RWPE1 (cell line): ENCODE data around the gene PNMA3.
"Not testable (repeated sequence)": the region's sequence is repeated elsewhere in the genome, so short reads cannot be mapped to it uniquely, and the experiment has no call there.

Source experiments
- CTCF ChIA-PET: fragments of 350-600 bp; sonication (Branson Sonifier 250); formaldehyde crosslinking; extraction: SDS; loops from one replicate; lab custom pipeline; 2021; lab: Yijun Ruan, JAX
- POLR2A ChIA-PET: fragments of 400-600 bp; formaldehyde crosslinking; extraction: SDS; loops from one replicate; lab custom pipeline; 2020; ENCODE audit warnings: antibody characterized with exemption; ENCODE audit not compliant: low non-redundant PET; lab: Yijun Ruan, JAX
- DNase-seq: peaks from one replicate; pipeline ENCODE4 v3.0.0; 2012; ENCODE audit warnings: low spot score
- H3K27ac ChIP-seq: fragments of 450-650 bp; 2 replicates; pipeline ENCODE4 v1.5.1; 2017
- CTCF ChIP-seq: fragments of 450-650 bp; conservative IDR thresholded peaks from 2 replicates; pipeline ENCODE4 v1.5.1; 2017; ENCODE audit warnings: low read depth, mild to moderate bottlenecking

The PNMA3 gene

GRCh38 chrX:153060095-153060445 is 3.8 kb downstream of the PNMA3 start:
- POLR2A ChIA-PET, result no interaction called here
- no peak for TF ChIP-seq CTCF
- H3K27ac ChIP-seq, result no peak overlapping the region
- no peak for DNase-seq
- CTCF ChIA-PET, result no interaction called here

- peak; percentile 38 for DNase-seq
- POLR2A ChIA-PET, result no interaction called here
- H3K27ac ChIP-seq, result no peak overlapping the region
- TF ChIP-seq CTCF, result no peak
- CTCF ChIA-PET, result interaction anchor here (0.6 kb wide), 1 partner anchor 29 kb away, joined by 3 read pairs; no protein-coding TSS in a partner anchor
These were observed 5.5 kb downstream of the PNMA3 start for GRCh38 chrX:153061732-153062131.

GRCh38 chrX:153063315-153063714 is 7.0 kb downstream of the PNMA3 start:
- no peak for DNase-seq
- TF ChIP-seq CTCF, result no peak
- ChIA-PET POLR2A (no interaction called here), CTCF (no interaction called here)
- H3K27ac ChIP-seq, result no peak overlapping the region

- no peak for TF ChIP-seq CTCF
- CTCF ChIA-PET, result no interaction called here
These were observed 7.8 kb downstream of the PNMA3 start for GRCh38 chrX:153064061-153064460.

GRCh38 chrX:153065389-153065788 is 9.1 kb downstream of the PNMA3 start:
- H3K27ac ChIP-seq, result no peak overlapping the region
- no peak for TF ChIP-seq CTCF
- ChIA-PET POLR2A (no interaction called here), CTCF (interaction anchor here (0.6 kb wide), 1 partner anchor 31 kb away, joined by 7 read pairs; no protein-coding TSS in a partner anchor)
- no peak for DNase-seq

More at GRCh38 chrX:153064061-153064460, 7.8 kb downstream of the PNMA3 start:
- no peak overlapping the region for H3K27ac ChIP-seq
- DNase-seq, result no peak
- POLR2A ChIA-PET, result no interaction called here

- DNase-seq, CTCF ChIA-PET, H3K27ac ChIP-seq, POLR2A ChIA-PET: not testable (repeated sequence)
These were observed 10.1 kb downstream of the PNMA3 start for GRCh38 chrX:153066402-153066801.

GRCh38 chrX:153071909-153072583 is 15.8 kb downstream of the PNMA3 start, which contains the start of gene PNMA6A:
PNMA6A (plus strand) TSS chrX:153072454; CDS start chrX:153073063, 609 bp downstream.
- CTCF ChIA-PET, POLR2A ChIA-PET, DNase-seq, H3K27ac ChIP-seq: not testable (repeated sequence)

GRCh38 chrX:153073331-153073730 is 17.1 kb downstream of the PNMA3 start:
- H3K27ac ChIP-seq, DNase-seq, POLR2A ChIA-PET, CTCF ChIA-PET: not testable (repeated sequence)
